Measurements from ENCODE around the gene C2CD2.

- TF ChIP-seq CTCF (conservative IDR thresholded peaks at IDR 0.05 in 1 of 2, IDR thresholded peaks at IDR 0.05 in 1 of 2; ENCODE audit: low read depth in 1 of 2, low read length in 2 of 2): no peak
- TF ChIP-seq EZH2 (IDR thresholded peaks at IDR 0.05; ENCODE audit: low read length, missing control alignments): no peak
Observed at GRCh38 chr21:41866274-41866809, 87.5 kb downstream of the C2CD2 start.
